Thyroid gland (tissue), 4 donors: ENCODE data around the gene TOGARAM1.

Experiments
- POLR2A ChIP-seq, 2 donors: fragments of 450-650 bp; IDR thresholded peaks; one replicate each; pipeline ENCODE4 v1.6.1; 2017; ENCODE audit warnings: antibody characterized with exemption in 2 of 2, mild to moderate bottlenecking in 2 of 2, moderate library complexity in 1 of 2
- TF ChIP-seq, protein P1 (sequence below), 6 experiments: fragments of 200-600 bp in 3 of 6; fragments of 450-650 bp in 3 of 6; sonication (generic) in 3 of 6; IDR thresholded peaks; one replicate each; pipeline ENCODE4 v1.5.1; 2016 to 2019; ENCODE audit warnings: antibody characterized with exemption in 6 of 6, mild to moderate bottlenecking in 2 of 6, inconsistent platforms in 1 of 6, moderate library complexity in 1 of 6

DNA sequence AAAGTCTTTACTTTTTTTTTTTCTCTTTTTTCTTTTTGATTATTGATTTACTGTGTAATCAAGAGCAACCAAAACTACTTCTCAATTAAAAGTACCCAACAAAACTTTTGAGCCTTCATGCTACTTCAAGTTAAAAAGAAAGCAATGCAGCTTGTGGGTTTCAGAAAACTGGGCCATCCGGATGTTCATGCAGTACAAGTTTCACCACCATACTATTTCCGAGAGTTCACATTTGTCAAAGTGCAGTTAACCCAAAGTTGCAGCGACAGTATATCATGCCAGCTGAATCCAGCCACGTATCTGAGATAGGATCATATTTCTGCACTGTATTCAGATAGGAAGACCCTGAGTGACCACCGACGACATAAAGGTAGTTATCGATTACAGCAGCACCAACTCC is 33.2 kb upstream of the TOGARAM1 start:
- TF ChIP-seq, protein P1, sequence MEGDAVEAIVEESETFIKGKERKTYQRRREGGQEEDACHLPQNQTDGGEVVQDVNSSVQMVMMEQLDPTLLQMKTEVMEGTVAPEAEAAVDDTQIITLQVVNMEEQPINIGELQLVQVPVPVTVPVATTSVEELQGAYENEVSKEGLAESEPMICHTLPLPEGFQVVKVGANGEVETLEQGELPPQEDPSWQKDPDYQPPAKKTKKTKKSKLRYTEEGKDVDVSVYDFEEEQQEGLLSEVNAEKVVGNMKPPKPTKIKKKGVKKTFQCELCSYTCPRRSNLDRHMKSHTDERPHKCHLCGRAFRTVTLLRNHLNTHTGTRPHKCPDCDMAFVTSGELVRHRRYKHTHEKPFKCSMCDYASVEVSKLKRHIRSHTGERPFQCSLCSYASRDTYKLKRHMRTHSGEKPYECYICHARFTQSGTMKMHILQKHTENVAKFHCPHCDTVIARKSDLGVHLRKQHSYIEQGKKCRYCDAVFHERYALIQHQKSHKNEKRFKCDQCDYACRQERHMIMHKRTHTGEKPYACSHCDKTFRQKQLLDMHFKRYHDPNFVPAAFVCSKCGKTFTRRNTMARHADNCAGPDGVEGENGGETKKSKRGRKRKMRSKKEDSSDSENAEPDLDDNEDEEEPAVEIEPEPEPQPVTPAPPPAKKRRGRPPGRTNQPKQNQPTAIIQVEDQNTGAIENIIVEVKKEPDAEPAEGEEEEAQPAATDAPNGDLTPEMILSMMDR (IDR thresholded peaks at IDR 0.05): no peak
- TF ChIP-seq POLR2A (IDR thresholded peaks at IDR 0.05): no peak
